GM12891 (cell line): ENCODE measurements around the gene FAM168A.

Experiments used
- POLR2A ChIP-seq: IDR thresholded peaks from 2 replicates; pipeline ENCODE4 v1.6.1; 2011; ENCODE audit warnings: low read depth, low read length, control low read depth
- POLR2AphosphoS5 ChIP-seq: IDR thresholded peaks from 2 replicates; pipeline ENCODE4 v1.6.1; 2011; ENCODE audit warnings: low read depth, low read length, control low read depth
- SPI1 ChIP-seq: IDR thresholded peaks from 2 replicates; pipeline ENCODE4 v1.6.1; 2011; ENCODE audit warnings: low read depth, low read length, control low read depth
- TAF1 ChIP-seq: IDR thresholded peaks from 2 replicates; pipeline ENCODE4 v1.6.1; 2011; ENCODE audit warnings: low read depth, low read length, control low read depth

DNA sequence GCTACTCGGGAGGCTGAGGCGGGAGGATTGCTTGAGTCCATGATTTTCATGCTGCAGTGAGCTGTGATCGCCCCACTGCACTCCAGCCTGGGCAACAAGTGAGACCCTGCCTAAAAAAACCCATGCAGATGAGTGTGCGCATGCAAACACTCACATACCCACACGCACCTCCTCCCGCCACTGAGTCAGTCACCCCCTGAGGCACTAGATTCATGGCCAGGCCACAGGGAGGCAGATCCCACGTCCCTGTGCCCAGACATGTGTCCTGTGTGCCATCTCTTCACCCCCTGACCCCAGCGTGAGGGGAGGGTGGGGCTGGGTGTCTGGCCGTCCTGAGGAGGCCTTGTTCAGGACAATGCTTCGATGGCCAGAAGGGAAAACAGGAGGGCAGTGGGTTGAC lies 206.2 kb downstream of the FAM168A start:
- TF ChIP-seq POLR2A (no peak), POLR2AphosphoS5 (no peak), TAF1 (no peak), SPI1 (no peak)
